HG03575 (cell line): ENCODE measurements around the gene OPA1.

ENCODE experiments used
- ATAC-seq: cut with Tn5 transposase; IDR thresholded peaks from one replicate; pipeline ENCODE4 v1.9.1; 2021; ENCODE audit not compliant: unreplicated experiment, insufficient number of reproducible peaks, low FRiP score; ENCODE audit errors: extremely low read depth

OPA1 gene

DNA sequence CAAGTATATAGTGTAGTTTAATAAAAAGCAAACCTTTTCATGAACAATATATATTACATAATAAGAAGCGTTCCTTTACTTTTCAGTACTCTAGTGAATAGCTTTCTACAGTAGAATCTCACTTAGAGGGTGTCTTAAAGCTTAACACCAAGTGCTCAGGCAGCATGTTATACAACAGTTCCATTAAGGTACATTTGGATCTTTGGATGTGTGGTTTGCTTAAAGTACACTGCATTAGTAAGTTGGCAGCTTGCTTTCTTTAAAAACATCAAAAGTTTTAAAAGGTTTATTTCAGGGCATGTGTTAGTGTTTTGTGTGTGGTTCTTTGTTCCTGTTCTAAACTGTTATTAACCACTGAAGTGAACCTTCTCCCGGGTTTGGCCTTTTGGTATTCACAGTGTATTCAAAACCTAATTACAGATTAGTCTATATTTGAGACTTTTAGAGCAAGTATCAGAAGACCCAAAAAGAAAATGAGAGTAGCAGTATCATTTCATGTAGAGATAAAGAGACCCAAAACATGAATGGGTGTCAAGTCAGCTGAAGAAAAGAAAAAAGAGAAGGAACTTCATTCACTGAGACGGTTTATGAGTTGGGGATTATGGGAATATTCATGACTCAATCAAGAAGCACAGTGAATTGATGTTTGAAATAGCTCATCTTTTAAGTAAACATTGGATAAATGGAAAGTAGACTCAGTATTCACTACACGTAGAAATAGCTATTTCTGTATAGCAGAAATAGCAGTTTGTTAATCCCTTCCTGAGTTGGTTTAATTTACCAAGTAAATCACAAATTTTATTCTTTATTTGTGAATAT, 93.9 kb downstream of the OPA1 start:
- no peak for ATAC-seq

DNA sequence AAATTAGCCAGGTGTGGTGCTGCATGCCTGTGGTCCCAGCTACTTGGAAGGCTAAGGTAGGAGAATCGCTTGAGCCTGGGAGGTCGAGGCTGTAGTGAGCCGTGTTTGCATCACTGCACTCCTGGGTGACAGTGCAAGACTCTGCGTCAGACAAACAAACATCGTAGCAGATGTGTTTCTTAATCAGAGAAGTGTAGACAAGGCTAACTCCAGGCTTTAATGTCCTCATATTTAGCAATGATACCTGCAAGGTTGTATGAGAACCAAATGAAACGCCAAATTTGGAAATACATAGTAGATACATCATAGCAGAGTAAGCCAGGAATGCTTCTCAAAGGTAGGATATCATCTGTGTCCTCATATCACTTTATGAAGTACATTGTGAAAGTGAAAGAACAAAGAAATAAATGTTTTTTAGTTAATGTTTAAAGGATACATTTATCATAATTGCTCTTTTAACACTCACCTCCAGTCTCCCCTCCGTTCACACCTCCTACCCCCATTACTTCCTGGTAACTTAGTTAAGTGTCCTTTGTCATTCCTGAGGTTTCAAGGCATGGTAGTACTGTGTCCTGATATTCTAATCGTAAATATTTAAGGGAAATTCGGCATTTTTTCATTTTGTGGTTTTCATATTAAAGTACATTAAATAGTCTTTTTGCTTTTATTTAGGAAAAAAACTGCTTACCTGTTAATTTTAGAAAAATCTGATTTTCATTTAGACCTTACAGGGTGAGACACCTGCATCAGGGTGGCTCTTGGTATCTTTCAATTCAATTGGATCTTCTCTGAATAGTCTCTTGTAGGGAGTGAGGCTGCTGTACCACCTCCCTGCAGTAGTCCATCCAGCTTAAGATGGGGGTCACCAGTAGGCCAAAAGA, 96.1 kb downstream of the OPA1 start:
- no peak for ATAC-seq

DNA sequence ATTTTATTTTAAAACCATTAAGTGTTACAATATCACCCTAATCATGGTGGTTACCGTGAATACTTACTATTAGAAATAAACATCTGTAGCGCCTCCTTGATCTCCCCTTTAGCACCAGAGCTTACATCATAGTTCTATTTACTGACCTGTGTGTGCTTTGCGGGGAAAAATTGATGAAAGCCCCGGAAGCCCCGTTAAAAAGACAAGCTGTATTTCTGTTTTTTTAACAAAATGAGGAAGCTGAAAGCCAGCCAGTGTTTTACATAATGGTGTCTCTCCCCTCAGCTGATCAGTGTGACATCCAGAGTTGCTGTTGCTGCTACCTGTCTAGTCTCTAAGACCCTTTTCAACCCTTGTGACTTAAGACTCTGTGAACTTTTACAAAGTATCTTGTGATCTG, 100.8 kb downstream of the OPA1 start:
- ATAC-seq, result no peak

DNA sequence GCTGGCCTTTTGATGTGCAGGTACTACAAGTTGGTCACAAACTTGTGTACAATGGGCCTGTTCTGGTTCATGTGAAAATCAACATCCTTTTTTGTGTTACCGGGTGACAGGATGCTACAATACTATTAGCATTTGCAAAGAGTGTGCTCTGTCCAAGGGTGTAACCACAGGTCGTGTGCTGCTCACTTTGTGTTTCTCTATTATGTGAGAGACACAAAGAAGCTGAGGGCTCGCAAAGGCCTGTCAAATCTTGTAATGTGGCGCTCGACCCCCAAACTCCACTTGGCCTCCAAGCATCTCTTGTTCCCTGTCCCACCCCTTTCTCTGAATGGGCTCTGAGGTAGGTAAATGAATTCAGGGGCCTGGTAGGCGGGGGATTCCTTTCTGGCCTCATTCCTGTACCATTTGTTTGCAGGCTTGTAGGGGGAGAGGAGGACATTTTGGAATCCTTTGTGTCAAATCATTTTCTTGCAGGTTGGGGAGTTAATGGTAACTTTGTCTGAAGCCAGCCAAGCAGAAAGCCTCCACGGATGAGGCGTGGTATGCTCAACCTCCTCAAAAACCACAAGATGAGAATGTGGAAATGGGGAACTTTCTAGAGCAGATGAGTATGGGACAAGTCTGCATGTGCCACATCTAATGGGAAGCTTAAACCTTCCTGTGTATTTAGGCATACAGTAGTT, 109.1 kb downstream of the OPA1 start:
- ATAC-seq, result no peak

DNA sequence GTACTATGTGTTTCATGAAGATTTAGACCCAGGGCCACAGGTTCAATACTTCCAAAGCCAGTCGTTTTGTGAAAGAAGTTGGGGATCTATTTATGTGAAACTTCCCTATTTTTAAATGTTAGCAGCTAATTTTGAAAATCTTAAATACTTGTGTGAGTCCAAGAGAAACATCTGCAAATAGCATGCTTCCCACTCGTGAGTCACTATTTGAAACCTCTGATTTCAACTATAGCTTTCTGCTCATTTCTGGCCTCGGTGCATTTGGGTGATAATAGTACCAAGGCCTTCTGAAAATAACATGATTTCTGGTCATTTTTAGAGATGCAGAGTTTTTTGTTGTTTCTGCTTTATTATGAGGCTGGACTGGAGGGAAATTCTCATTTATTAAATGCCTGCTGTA, 110.0 kb downstream of the OPA1 start:
- ATAC-seq, result no peak

GRCh38 chr3:193704431-193704830, 111.4 kb downstream of the OPA1 start:
- no peak for ATAC-seq

DNA sequence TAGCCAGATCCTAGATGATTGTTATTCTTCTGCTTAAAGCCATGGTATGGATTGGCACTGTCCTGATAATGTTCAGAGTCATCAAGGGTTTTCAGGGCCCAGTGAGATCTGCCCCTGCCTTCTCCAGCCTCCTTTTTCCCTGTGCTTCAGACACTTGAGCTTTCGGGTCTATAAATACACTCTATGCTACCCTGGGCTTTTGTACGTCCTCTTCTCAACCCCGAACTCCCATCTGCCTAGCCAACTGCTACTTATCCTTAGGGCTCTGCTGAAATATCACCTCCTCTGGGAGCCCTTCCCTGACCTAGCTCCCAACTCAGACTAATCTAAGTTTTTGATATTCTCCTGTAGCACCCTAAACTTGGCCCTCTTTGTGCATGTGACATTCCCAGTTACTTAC, 115.3 kb downstream of the OPA1 start:
- ATAC-seq, result no peak

DNA sequence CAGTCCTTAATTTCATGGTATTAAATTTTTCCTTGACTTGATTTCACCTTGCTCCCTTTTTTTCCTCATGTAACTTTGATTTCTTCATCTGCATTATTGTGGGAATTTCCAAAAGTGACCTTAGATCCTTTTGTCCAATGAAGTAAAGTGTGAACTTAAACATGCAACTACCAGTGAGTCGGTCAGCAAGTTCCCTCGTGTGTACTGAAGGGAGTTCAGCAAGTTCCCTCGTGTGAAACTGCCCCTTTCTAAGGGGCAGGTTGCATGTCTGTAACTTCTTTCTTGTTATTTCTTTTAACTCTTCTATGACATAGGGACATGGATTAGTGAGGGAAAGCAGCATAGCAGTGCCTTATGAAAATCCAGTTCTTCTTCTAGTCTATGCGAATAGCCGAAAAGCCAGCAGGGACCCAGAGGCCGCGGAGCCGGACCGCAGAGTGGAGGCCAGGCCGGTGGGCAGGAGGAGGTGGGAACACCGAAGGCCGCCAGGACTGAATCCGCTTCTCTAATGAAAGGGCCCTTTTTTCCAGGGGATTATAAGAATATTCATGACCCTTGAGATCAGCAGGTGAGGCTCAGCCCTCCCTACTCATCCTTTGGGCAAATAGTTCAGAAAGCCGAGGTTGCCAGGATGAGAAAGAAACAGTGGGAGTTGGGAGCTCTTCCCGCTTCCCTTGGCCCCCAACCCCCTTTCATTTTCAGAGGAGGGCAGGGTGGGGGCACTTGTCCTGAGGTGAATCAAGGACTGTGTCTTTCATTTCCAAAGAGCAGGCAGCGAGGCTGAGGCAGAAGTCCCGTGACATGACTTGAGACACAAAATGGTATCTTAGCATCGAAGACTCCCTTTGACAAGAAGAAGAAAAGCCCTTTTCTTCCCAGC, 117.5 kb downstream of the OPA1 start:
- no peak for ATAC-seq

GRCh38 chr3:193711166-193711485, 118.1 kb downstream of the OPA1 start:
- ATAC-seq, result no peak

DNA sequence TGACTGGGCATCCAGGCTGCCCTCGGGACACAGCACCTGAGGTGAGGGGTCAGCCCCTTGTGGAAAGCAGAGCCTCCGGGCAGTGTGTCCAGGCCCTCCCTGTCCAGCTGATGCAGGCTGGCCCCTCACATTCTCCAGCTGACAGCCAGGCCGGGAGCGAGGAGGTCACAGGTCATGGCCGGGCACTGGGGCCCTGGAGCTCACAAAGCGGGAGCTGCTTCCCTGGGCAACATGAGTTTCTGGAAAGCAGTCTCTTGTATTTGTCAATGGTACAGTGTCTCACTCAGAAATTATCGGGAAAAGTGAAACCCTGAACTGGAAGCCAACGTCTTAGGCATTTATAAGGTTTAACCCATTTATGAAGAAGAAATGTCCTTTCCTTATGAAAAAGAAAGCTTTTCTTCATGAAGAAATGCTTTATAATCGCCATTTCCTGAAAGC, 118.5 kb downstream of the OPA1 start:
- no peak for ATAC-seq

DNA sequence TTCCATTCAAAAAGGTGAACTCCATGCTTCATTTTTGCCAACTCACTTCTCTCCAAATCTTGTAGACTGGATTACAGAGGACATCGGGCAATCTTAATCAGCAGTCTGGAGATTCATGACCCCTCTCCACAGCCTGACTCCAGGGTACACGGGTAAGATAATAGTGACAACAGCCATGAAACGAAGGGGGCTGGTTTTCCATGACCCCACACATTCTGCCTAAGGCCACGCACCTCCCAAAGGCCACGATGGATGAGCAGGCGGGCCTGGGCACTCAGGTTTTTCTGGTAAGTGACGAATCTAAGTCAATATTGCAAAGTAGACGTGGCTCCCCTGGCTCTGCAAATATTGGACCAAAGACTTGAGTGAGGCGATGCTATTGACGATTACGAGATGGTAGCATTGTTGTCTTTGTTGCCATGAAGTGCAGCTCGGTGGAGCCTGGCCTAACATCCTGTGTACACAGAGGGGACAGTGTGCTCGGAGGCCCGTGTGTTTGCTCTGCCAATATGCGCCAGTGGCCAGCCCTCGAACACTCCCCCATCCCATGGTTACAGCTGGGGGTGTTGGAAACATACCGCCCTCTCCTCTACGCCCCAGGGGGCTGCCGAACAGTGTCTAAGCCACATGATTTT, 119.1 kb downstream of the OPA1 start:
- no peak for ATAC-seq

- no peak for ATAC-seq
These were observed 119.9 kb downstream of the OPA1 start for GRCh38 chr3:193712938-193713337.

GRCh38 chr3:193714523-193715137, 121.6 kb downstream of the OPA1 start:
- no peak for ATAC-seq

GRCh38 chr3:193716150-193716549, 123.1 kb downstream of the OPA1 start:
- no peak for ATAC-seq

DNA sequence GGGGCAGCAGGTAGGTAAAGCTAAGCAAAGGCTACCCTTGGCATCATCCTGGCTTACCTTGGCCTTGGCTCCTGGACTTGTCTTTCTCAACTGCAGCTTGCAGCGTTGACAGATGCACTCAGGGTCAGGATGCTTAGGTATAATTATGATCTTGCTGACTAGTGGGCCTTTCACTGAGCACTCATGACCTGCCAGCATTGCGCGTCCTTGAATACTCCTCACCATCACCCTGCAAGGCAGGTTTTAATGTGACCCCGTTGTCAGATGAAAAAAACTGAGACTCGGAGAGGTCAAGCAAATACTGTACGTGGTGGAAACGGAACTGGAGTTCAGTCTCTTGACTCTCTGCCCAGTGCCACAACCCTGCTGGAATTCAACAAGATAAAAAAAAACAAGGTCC, 126.7 kb downstream of the OPA1 start:
- ATAC-seq, result no peak

GRCh38 chr3:193720169-193720568, 127.2 kb downstream of the OPA1 start:
- no peak for ATAC-seq

DNA sequence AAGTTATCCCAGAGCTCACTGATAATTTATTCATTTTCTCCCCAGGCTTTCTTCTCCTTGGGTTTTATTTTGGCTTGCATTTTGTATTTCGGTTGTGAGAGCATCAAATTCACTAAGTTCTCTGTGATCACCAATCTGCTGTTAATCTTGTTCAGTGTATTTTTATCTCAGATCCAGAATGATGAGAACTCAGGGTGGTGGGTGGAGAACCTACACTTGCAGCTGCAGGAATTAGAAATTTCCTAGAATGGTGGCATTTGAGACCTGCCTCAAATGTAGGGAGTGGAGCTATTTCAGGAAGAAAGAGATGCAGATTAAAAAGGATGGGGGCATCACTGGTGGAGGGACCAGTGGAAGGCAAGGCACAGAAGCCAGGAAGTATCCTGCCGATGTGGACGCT, 129.6 kb downstream of the OPA1 start:
- ATAC-seq, result no peak

GRCh38 chr3:193727089-193727488, 134.1 kb downstream of the OPA1 start:
- no peak for ATAC-seq
